GM18511 (cell line): ENCODE results near the gene NEB.
"Not testable (repeated sequence)": the region's sequence is repeated elsewhere in the genome, so short reads cannot be mapped to it uniquely, and the experiment has no call there.

Experiments
- ATAC-seq: cut with Tn5 transposase; IDR thresholded peaks from one replicate; pipeline ENCODE4 v1.9.1; 2021; ENCODE audit warnings: mild to moderate bottlenecking, moderate library complexity; ENCODE audit not compliant: unreplicated experiment

NEB gene

GRCh38 chr2:151760139-151760650, 25.9 kb upstream of the NEB start:
- no peak for ATAC-seq

GRCh38 chr2:151758744-151759143, 24.5 kb upstream of the NEB start:
- no peak for ATAC-seq

GRCh38 chr2:151757861-151758260, 23.6 kb upstream of the NEB start:
- no peak for ATAC-seq

- no peak for ATAC-seq
Observed at GRCh38 chr2:151756820-151757219, 22.5 kb upstream of the NEB start.

GRCh38 chr2:151754253-151754897, 20.1 kb upstream of the NEB start:
- no peak for ATAC-seq

GRCh38 chr2:151753540-151753939, 19.3 kb upstream of the NEB start:
- ATAC-seq, result no peak

GRCh38 chr2:151745261-151745660, 11.0 kb upstream of the NEB start:
- ATAC-seq, result not testable (repeated sequence)

GRCh38 chr2:151730262-151730975, 3.9 kb downstream of the NEB start:
- ATAC-seq, result peak; percentile 73

- peak; percentile 37 for ATAC-seq
Observed at GRCh38 chr2:151729837-151730236, 4.4 kb downstream of the NEB start.

- no peak for ATAC-seq
Observed at GRCh38 chr2:151729415-151729811, 4.9 kb downstream of the NEB start.

GRCh38 chr2:151728804-151729414, 5.4 kb downstream of the NEB start:
- ATAC-seq, result no peak

GRCh38 chr2:151727593-151728552, 6.4 kb downstream of the NEB start:
- no peak for ATAC-seq

- no peak for ATAC-seq
Observed at GRCh38 chr2:151721161-151721560, 13.1 kb downstream of the NEB start.

- ATAC-seq, result no peak
Observed at GRCh38 chr2:151720521-151720920, 13.8 kb downstream of the NEB start.

GRCh38 chr2:151718796-151719195, 15.5 kb downstream of the NEB start:
- ATAC-seq, result no peak

- no peak for ATAC-seq
Observed at GRCh38 chr2:151718247-151718646, 16.0 kb downstream of the NEB start.

GRCh38 chr2:151716721-151717120, 17.6 kb downstream of the NEB start:
- no peak for ATAC-seq

- ATAC-seq, result no peak
Observed at GRCh38 chr2:151713291-151713903, 20.9 kb downstream of the NEB start.

GRCh38 chr2:151711025-151711424, 23.3 kb downstream of the NEB start:
- no peak for ATAC-seq

- no peak for ATAC-seq
Observed at GRCh38 chr2:151708788-151709187, 25.5 kb downstream of the NEB start.
